Thyroid gland (tissue), 4 donors: ENCODE data around the gene CCDC50. TPM values are rescaled to one million over a fixed set of nuclear protein-coding genes. Genes with fewer than 3 reads are reported as not detected.

Source experiments
- DNase-seq, 2 donors: peaks; one replicate each; pipeline ENCODE4 v3.0.0-alpha.2; 2019
- H3K27ac ChIP-seq, 3 donors: fragments of 200-600 bp; sonication (generic); 1 replicate in 2 of 3; 2 replicates in 1 of 3; pipeline ENCODE4 v1.5.1; 2016 to 2019; ENCODE audit warnings: mild to moderate bottlenecking in 1 of 3, moderate library complexity in 1 of 3
- H3K27me3 ChIP-seq: fragments of 200-600 bp; sonication (generic); one replicate; pipeline ENCODE4 v1.5.1; 2019
- H3K36me3 ChIP-seq, 2 donors: fragments of 200-600 bp; sonication (generic); one replicate each; pipeline ENCODE4 v1.5.1; 2016 to 2019
- H3K4me1 ChIP-seq, 2 donors: fragments of 200-600 bp; sonication (generic); one replicate each; pipeline ENCODE4 v1.5.1; 2017 to 2019
- H3K4me3 ChIP-seq, 3 donors: fragments of 200-600 bp; sonication (generic); replicated peaks in 1 of 3; 1 replicate in 2 of 3; 2 replicates in 1 of 3; pipeline ENCODE4 v1.5.1; 2016; ENCODE audit warnings: mild to moderate bottlenecking in 1 of 3
- H3K9me3 ChIP-seq: fragments of 200-600 bp; sonication (generic); one replicate; pipeline ENCODE4 v1.5.1; 2017
- POLR2A ChIP-seq, 2 donors: fragments of 450-650 bp; IDR thresholded peaks; one replicate each; pipeline ENCODE4 v1.6.1; 2017; ENCODE audit warnings: antibody characterized with exemption in 2 of 2, mild to moderate bottlenecking in 2 of 2, moderate library complexity in 1 of 2
- WGBS, 2 donors: methylation state at CpG; one replicate each; pipeline ENCODE4 v1.1.5; 2017; 5-methylcytosine and 5-hydroxymethylcytosine counted together
- intact Hi-C: fragments of 100-400 bp; cut with DNase I; formaldehyde crosslinking; loops from one replicate; pipeline ENCODE4 v1.15.1; 2023
- total RNA-seq, 4 donors: library from RNA; depleted of rRNA; stranded (reverse); fragments of >200 nt; gene quantifications; one replicate each; pipeline ENCODE4 v1.2.3, GENCODE V29; 2016
- TF ChIP-seq, protein P1 (sequence below), 6 experiments: fragments of 200-600 bp in 3 of 6; fragments of 450-650 bp in 3 of 6; sonication (generic) in 3 of 6; IDR thresholded peaks; one replicate each; pipeline ENCODE4 v1.5.1; 2016 to 2019; ENCODE audit warnings: antibody characterized with exemption in 6 of 6, mild to moderate bottlenecking in 2 of 6, inconsistent platforms in 1 of 6, moderate library complexity in 1 of 6

CCDC50 gene
- total RNA-seq, 4 donors from 2014 or later, result 63.3 to 104 (median 91.1) TPM

DNA sequence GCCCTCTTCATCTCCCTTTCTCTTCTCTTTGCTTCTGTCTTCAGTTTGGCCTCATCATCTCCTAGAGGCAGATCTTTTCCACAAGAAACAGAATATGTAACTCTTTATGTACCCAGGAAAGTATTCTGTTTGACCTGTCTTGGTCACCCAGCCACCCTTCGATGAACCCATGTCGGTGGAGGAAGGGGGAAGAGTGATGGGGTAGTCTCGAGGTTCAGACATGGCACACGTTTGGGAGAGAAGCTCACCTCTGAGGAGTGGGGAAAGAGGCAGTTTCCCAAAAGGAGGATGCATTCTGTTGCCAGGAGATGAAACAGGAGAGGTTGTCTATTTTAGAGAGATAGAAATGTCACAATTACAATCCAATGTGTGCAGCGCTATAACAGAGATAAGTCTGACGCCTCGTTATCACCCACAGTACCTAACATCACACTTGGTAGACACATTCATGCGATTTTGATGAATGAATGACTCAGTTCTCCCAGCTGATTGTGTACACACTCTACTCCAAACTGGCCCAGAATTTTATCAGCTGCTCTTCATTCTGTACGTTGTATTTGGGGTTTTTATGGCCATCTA lies 722 bp upstream of the CCDC50 start:
- no peak for TF ChIP-seq POLR2A (IDR thresholded peaks at IDR 0.05)
- TF ChIP-seq, protein P1, sequence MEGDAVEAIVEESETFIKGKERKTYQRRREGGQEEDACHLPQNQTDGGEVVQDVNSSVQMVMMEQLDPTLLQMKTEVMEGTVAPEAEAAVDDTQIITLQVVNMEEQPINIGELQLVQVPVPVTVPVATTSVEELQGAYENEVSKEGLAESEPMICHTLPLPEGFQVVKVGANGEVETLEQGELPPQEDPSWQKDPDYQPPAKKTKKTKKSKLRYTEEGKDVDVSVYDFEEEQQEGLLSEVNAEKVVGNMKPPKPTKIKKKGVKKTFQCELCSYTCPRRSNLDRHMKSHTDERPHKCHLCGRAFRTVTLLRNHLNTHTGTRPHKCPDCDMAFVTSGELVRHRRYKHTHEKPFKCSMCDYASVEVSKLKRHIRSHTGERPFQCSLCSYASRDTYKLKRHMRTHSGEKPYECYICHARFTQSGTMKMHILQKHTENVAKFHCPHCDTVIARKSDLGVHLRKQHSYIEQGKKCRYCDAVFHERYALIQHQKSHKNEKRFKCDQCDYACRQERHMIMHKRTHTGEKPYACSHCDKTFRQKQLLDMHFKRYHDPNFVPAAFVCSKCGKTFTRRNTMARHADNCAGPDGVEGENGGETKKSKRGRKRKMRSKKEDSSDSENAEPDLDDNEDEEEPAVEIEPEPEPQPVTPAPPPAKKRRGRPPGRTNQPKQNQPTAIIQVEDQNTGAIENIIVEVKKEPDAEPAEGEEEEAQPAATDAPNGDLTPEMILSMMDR (IDR thresholded peaks at IDR 0.05), result no peak
- Histone ChIP-seq H3K4me3 (peak overlapping the region in 2 of 3 donors; percentile 56 to 84), H3K9me3 (no peaks in the 10 kb centered on the region), H3K4me1 (peaks cover 21 to 23% of the 10 kb centered on the region in 2 donors), H3K27me3 (no peaks in the 10 kb centered on the region), H3K36me3 (no peaks in the 10 kb centered on the region), H3K27ac (peak overlapping the region in 2 of 3 donors; percentile 96 to 97)
- intact Hi-C loops, result no loop called here
- no peak for DNase-seq
- 66 to 78% methylated on average over 9 of the region's 9 CpGs for whole genome bisulfite sequencing, 2 donors

DNA sequence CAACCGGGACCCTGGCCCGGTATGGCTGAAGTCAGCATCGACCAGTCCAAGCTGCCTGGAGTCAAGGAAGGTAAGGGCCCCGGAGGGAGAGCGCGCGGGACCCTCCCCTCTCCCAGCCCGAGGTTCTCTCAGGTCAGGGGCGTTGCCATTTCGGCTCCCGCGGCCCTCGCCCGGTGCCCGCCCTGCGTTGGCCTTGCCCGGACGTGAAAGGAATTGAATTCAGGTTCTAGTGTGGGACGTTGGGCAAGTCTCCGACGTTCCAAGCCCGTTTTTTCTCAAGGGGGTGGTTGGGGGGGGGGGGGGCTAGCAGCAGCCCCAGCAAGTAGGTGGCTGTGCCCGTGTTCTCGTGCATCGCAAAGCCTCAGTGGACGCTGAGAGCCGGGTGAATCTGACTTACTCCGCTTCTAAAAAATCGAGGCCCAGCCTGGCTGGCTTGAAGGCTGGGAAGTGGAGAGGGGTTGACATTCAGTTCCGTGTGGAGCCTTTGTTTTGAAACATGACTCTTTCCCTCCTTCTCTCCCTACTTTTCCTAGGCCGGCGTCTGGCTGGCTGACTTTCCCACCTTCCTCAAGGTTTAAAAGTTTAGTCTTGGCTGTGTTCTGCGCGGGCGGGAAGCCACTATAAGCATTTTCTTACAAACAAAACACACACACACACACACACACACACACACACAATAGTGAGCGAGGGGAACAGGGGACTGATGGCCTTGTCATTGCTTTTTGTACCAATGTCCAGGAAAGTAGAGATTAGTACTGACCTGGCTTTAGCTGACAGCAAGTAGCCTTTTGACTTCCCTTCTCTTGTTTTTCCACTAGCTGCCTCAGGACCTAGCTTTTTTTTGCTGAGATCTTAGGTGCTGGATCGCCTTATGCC lies 698 bp downstream of the CCDC50 start, which contains the start of gene UTS2B:
UTS2B (minus strand) TSS at position 873 of the 876 bp plus-strand sequence. CDS start 48,337 bp downstream, outside the sequence.
- intact Hi-C loops, result loop anchor here (10.0 kb wide), 1 partner anchor 55 kb away; no protein-coding TSS in a partner anchor
- Histone ChIP-seq H3K4me3 (peak within 1 kb of the TSS; percentile 56 to 98 (median 84)), H3K4me1 (peaks cover 23 to 32% of the 10 kb centered on the region in 2 donors), H3K27ac (peak within 1 kb of the TSS; percentile 90 to 97 (median 96)), H3K36me3 (no peaks in the 10 kb centered on the region), H3K27me3 (no peaks in the 10 kb centered on the region), H3K9me3 (no peaks in the 10 kb centered on the region)
- WGBS, 2 donors, result 2 to 3% methylated on average over 26 to 32 of the region's 37 CpGs
- DNase-seq, result peak; percentile 52 to 55
- TF ChIP-seq, protein P1 (IDR thresholded peaks at IDR 0.05), result no peak

DNA sequence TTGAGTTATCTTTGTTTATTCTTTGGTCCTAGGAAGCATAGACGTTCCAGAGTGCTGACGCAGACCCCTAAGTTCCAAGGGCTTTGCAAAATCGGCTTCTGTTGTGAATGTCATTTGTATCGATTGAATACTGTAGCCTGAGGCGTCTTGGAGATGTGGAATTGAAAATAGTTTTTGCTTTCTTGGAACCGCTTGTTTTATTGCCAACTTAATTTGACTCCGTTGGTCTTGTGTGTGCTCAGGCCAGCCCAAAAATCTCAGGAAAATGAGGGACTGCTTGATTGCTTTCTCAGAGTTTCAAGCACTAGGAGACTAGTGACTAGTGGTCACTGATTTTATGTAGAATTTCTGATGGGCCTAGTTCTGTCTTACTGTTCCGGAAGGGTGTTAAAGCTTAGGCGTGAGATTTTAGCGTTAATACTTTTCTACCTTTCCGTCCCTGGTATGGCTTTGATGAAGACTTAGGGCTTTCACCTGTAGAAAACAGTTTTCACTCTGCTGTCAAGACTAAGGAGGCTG lies 1.4 kb downstream of the CCDC50 start:
- Histone ChIP-seq H3K27me3 (no peaks in the 10 kb centered on the region), H3K4me1 (peaks cover 23 to 33% of the 10 kb centered on the region in 2 donors), H3K36me3 (no peaks in the 10 kb centered on the region), H3K9me3 (no peaks in the 10 kb centered on the region), H3K4me3 (peak overlapping the region in 2 of 3 donors; percentile 84 to 98), H3K27ac (peak overlapping the region; percentile 90 to 97 (median 96))
- intact Hi-C loops, result loop anchor here (10.0 kb wide), 1 partner anchor 54 kb away; no protein-coding TSS in a partner anchor
- no peak for DNase-seq
- TF ChIP-seq, protein P1 (IDR thresholded peaks at IDR 0.05), result no peak
- no peak for TF ChIP-seq POLR2A (IDR thresholded peaks at IDR 0.05)
- WGBS, 2 donors, result 14 to 22% methylated on average over 11 of the region's 11 CpGs

DNA sequence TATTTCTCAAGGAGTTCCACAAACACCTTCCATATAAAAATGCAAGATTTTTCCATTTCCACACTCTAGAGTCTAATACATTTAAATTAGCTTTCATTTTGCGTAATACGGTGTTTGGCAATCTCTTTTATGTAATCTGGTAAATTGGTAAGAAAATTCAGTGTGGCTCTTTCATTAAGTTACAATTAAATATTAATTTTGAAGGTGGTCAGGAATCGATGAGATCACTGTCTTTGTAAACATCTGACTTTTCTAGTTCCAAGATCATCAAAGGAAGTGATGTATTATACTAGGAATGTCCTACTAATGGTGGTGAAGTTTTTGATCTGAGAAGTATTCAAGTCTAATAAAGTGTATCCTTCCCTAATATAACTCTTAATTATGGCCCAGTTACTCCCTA lies 2.2 kb downstream of the CCDC50 start:
- WGBS, 2 donors, result 79 to 83% methylated on average over 3 of the region's 3 CpGs

More for the DNA sequence above, 2.2 kb downstream of the CCDC50 start:
- TF ChIP-seq, protein P1 (IDR thresholded peaks at IDR 0.05), result no peak
- no peak for TF ChIP-seq POLR2A (IDR thresholded peaks at IDR 0.05)
- no peaks in the 10 kb centered on the region for H3K27me3 ChIP-seq
- no peak for DNase-seq
- H3K4me1 ChIP-seq, result peaks cover 23 to 34% of the 10 kb centered on the region in 2 donors
- H3K4me3 ChIP-seq, result peak overlapping the region in 1 of 3 donors; percentile 84
- intact Hi-C loops, result loop anchor here (10.0 kb wide), 1 partner anchor 53 kb away; no protein-coding TSS in a partner anchor
- no peaks in the 10 kb centered on the region for H3K9me3 ChIP-seq
- peak overlapping the region; percentile 11 to 97 (median 96) for H3K27ac ChIP-seq
- no peaks in the 10 kb centered on the region for H3K36me3 ChIP-seq
